Heart left ventricle (tissue), 13 donors: Measurements from ENCODE around the gene STEAP3.

Experiments
- CTCF ChIP-seq, 12 donors: fragments of 200-600 bp; sonication (generic) in 4 of 12; IDR thresholded peaks; one replicate each; pipeline versions ENCODE4 v1.5.0 to v1.8.0; 2018 to 2022; ENCODE audit warnings: antibody characterized with exemption in 12 of 12, mild to moderate bottlenecking in 5 of 12
- POLR2A ChIP-seq, 2 donors: fragments of 450-650 bp; IDR thresholded peaks; one replicate each; pipeline ENCODE4 v1.6.1; 2017; ENCODE audit warnings: antibody characterized with exemption in 2 of 2, mild to moderate bottlenecking in 2 of 2, moderate library complexity in 2 of 2
- donor health status: ischemic (EF 13 %, LVEDD 7.1; RV severe dilation, severe dysfunction).
- donor health status: DM: no; HTN: yes; CAD: no.
- donor health status: DM: no; HTN: no; CAD: no.
- donor health status: ischemic (EF 25% LVEDD 6.9; RV normal size, moderate dysfunction).
- donor health status: ischemic (EF 25% LVEDD 5.7; RV mildly dilated, moderate dysfunction).
- donor health status: ischemic (EF 35%, LVEDD 5.7; RV mildly dilated, moderate dysfunction).
- donor health status: nonischemic (EF 11% LVEDD 7.7; RV severe dilation, severe dysfunction).
- donor health status: DM: yes; HTN: yes; CAD: no.
- donor health status: PGD.
- donor health status: ischemic (EF 29% LVEDD 5.4; RV normal size, mild dysfunction).
- donor health status: nonischemic (EF 23%, LVEDD 6.1; RV moderate dilation, normal function).

- TF ChIP-seq CTCF (IDR thresholded peaks at IDR 0.05) = no peak
- TF ChIP-seq POLR2A (IDR thresholded peaks at IDR 0.05) = no peak
Measured at GRCh38 chr2:119178776-119179175, 44.9 kb upstream of the STEAP3 start.
